Renal cortical epithelial cell (primary cell): ENCODE results near the gene SLC38A10. TPM values are rescaled to one million over a fixed set of nuclear protein-coding genes. Genes with fewer than 3 reads are reported as not detected.
"Not testable (repeated sequence)": the region's sequence is repeated elsewhere in the genome, so short reads cannot be mapped to it uniquely, and the experiment has no call there.

Experiments
- DNase-seq: peaks from one replicate; pipeline ENCODE4 v3.0.0-alpha.2; 2011; ENCODE audit warnings: low read depth
- total RNA-seq: library from RNA; depleted of rRNA; stranded (reverse); fragments of >200 nt; gene quantifications from 2 replicates; pipeline ENCODE4 v1.2.3, GENCODE V29; 2014

Gene SLC38A10
- total RNA-seq, 1 donor from 2014 or later = 127 TPM

DNA sequence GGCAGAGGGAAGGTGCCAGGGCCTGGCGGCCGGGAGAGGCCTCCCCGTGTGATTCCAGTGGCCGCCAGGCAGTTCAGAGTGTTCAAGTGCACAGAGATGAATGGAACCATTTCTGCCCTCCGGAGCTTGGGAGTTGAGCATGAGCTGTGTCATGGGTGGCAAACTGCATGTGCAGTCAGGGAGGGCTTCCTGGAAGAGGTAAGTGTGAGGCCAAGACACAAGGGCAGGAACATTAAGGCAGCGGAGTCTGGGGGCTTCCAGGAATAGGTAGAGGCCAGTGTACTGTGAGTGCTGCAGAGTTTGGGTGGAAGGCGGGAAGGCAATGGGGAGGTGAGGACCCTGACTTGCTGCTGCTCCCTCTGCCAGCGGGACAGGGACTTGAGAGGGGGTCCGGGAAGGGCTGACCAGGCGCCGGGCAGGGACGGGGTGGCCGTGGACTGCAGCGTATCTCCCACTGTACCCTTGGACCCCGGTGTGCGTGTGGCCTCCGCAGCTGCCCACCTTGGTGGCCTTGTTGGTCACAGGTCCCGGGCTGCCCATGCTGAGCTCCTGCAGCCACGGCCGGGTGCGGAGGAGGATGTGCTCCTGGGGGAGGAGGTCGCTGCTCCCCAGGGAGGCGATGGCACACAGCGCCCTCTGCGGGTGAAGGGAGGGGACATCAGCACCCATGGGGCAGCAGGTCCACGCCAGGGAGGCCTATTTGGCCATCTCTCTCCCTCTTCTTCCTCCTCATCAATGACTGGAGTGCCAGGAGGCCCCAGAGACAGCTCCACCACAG, 64.9 kb downstream of the SLC38A10 start:
- no peak for DNase-seq

DNA sequence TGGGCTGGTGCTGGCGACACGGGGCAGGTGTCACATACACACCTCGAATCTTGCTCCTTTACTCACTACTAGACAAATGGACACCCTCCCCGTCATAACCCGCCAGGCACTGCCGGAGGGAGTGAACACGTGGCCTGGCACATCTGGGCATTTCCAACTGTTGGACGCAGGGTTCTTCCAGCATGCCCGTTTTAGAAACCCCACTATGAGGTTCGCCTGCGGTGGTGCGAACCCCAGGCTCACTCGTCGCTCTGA, 65.5 kb downstream of the SLC38A10 start:
- no peak for DNase-seq

DNA sequence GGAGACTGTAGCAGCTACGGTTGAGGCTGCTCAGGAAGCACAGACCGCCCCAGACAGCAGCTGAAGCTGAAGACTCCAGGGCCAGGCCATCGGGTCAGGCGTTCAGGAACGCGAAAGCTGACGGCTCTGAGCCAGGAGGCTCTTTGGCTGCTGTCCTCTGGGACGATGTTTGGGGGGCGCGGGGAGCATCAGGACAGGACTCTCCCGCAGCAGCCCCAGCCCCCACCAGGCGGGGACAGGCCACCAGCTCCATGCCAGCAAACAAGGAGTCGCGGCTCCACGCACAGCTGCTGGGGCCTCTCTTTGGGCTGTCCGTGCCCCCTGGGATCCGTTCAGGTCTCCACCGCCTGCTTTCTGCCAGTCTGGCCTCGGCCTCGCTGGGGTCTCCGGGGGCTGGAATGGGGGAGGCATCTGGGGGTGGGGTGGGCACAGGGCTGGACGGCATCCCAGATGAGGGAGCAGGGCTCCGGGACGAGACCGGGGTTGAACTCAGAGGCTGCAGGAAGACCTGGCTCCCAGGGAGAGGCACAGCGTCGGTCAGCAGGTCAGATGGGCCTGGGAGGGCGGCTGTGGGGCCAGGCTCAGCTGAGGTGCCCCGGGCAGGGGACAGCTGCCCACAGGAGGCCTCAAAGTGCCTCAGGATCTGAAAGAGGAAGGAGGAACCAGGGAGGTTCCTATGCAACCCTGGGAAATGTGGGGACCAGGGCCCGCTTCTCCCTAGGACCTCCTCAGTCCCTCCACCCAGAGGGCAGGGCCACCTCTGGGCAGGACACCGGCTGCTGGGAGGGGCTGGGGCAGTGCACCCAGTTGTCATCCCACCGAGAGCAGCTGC, 66.1 kb downstream of the SLC38A10 start:
- DNase-seq = no peak

DNA sequence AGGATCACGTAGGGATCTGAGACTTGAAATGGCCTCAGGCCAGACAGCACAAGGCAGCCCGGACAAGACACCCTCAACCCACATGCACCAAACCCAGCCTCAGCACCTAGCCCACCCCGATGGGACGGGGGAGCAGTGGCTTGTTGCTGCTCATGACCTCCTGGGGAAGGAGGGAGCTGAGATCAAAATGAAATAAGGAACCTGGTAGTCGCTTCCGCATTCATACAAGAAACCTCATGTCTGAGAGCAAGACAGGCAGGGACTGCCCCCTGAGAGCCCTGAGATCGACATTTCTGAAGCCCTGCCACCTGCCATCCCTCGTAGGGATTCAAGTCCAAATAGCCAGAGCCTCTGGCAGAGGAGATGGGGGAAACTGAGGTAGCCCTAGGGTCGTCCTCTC, 66.7 kb downstream of the SLC38A10 start:
- DNase-seq = no peak

DNA sequence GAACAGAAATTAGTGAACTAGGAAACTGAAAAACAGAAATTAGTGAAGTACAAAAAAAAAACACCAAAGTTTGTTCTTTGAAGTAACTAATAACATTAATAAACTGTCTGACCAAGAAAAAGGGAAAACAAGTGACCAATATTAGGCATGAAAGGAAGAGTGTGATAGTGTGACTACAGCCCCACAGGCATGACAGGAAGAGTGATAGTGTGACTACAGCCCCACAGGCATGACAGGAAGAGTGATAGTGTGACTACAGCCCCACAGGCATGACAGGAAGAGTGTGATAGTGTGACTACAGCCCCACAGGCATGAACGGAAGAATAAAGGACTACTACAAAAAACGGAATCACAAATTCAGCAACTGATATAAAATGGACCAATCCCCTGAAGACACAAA, 67.5 kb downstream of the SLC38A10 start:
- DNase-seq = not testable (repeated sequence)

DNA sequence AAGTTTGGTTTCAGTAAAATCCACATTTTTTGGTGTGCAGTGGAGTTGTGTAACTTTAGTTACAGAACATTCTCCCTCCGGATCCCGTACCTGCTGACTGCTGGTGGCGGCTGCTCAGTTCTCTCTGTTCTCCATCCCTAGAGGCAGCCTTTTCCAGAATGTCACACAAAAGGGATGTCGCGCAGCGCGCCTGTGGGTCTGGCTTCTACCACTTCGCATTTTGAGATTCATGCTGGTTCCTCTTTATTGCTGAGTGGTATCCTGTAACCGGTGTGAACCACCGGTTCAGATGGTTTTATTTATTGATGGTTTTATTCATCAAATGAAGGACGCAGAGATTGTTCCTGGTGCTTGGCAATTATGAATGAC, 71.4 kb downstream of the SLC38A10 start:
- no peak for DNase-seq

DNA sequence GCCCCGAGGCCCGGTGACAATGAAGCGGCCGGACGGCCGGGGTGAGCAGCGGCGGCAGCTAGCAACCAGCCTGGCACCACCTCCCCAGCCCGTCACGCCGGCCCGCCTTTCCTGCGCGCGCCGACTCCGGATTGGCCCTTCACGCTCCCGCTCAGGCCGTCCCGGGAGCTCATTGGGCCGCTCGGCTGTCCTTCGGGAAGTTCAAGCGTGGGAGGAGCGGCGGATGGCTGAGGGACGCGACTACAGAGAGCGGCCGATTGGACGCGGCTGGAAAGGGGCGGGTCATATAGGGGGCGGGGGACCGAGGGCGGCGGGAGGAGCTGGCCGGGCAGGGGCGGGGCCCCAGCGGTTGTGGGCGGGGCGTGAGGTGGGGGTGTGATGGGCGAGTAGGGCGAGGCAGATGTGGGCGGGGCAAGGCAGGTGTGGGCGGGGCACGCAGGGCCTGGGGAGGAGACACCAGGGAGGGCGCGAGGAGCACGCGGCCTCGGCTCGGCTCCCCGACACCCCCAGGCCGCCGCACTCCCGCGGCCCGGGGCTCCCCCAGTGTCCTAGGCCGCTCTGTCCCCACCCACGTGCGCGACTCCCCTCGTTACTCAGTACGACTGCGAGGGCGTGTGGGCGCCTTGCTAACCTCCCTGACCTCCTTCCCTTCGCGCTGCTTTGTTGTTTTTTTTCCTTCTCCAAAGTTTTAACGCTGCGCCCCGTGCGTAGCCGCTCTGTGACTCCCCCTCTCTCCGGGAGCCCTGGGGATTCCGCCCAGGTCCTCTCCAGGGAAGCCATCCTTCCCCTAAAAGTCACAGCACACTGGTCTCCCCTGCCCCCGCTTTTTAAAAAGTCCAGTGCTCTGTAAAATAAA, 72.0 kb downstream of the SLC38A10 start, which contains the start of gene CEP131:
TSS of gene CEP131 (minus strand) at position 60 of the 856 bp plus-strand sequence. CDS start 2,909 bp downstream, outside the sequence.
- DNase-seq = peak; percentile 89

DNA sequence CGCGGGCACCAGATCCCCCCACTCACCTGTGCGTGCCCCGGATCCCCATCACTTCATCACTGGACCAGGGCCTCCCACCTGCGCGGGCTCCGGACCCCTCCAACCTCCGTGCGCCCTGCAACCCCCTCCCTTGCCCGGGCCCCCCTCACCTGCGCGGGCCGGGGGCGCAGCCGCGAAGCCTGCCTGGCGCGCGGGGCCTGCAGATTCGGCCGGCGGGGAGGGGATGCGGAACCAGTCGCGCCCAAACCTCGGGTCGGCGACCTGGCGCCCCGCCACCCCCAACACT, 72.5 kb downstream of the SLC38A10 start:
- no peak for DNase-seq

DNA sequence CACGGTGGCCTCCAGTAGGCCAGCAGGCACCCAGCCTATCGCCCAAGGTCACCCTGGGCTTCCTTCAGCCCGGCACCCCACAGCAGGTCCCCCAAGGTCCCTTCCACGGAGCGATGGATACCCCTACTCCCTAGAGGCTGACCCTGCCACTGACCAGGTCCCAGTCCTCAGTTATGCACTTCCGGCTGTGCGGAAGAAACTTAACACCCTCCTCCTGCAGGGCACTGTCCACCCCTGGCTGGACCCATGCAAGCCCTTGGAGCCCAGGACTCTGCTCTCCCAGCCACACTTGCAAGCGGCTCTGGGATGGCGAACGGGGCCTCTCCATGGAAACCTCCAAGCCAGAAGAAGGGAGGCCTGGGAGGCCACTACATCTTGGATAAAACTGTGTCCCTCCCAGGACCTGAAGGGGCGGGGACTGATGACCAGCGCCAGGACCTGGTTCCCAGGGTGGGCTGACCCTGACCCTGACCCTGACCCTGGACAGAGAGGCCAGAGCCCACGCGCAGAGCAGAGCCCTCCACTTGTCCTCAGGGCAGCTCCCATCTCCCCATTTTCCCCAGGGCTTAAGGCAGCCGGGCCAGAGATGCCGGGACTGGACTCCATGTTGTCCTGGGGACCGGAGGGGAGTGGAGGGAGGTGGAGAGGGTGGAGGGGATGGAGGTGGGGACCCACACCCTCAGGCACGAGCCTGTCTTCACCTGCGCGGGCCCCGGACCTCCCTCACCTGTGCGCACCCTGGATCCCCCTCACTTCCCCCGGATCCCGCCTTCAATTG, 73.1 kb downstream of the SLC38A10 start:
- no peak for DNase-seq

DNA sequence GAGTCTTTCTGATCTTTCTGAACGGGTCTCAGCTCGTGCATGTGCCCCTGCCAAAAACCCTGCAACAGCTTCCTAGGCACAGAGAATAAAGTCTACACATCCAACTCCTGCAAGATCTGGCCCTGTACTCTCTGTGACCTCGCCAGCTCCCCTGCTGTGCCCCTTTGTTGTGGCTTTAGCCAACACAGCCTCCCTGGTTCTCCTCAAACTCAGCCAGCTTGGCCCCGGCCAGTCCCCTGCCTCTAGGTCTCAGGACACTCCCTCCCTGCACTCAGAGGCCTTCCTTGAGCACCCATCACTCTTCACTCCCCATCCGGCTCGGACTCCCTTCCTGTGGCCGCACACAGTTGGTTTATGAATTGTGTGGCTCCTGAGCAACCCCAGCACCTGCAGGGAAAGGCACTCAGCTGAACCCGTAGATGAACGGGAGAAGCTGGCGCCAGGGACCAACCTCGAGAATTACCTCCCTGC, 73.7 kb downstream of the SLC38A10 start:
- no peak for DNase-seq

DNA sequence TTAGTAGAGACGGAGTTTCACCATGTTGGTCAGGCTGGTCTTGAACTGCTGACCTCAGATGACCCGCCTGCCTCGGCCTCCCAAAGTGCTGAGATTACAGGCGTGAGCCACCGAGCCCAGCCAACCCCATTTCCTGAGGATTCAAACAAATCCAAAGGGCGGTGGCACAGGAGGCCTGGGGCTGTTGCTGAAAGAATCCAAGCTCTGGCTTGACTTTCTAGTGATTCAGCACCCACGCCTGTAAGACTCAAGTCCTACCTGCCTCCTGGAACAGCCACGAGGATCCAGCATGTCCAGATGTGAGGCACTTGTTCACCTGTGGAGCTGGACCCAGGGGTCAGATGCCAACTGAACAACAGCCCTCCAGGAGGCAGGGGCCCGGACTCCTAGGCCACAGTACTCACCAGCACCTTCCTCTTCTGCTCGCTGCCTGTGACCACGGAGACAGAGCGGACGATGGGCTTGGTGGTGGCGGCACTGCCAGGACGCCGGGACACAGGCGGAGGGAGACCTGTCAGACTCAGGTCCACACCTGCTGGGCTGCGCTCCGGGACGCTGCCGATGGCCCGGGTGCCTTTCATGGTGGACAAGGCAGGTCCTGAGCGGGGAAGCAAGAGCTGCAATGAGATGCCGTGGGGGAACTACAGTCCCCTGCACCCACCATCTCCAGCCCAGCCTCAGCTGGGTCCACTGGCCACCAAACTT, 75.5 kb downstream of the SLC38A10 start:
- DNase-seq = no peak

DNA sequence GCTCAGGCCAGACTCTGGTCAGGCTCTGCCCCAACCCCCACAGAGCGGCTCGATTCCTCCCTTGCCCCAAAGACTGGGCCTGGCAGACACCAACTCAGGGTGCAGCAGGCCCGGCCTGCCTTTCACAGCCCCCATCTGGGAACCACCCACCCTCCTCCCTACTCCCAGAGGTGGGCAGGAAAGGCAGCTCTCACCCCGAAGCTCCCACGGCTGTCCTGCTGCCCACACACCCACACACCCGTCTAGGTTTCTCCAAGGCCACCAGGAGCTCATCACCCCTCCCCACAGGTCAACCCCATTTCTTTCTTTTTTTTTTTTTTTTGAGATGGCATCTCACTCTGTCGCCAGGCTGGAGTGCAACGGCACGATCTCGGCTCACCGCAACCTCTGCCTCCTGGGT, 76.1 kb downstream of the SLC38A10 start:
- no peak for DNase-seq

DNA sequence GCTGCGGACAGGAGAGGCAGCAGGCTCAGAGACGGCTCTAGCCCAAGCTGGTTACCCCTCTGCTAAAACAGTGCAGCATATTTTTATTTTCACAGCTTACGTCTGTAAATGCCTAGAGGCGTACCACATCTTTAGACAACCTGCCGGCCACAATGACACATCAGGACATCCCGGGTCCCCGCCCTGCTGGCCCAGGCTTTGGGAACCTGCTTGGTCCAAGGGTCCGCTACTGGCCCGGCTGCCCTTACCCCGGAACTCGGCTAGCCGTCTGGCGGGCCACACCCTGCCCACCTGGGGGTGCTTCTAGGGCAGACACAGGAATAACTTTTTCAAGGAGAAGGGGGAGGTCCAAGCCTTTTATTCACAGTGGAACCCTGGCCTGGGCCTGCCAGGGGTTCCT, 76.6 kb downstream of the SLC38A10 start:
- no peak for DNase-seq

DNA sequence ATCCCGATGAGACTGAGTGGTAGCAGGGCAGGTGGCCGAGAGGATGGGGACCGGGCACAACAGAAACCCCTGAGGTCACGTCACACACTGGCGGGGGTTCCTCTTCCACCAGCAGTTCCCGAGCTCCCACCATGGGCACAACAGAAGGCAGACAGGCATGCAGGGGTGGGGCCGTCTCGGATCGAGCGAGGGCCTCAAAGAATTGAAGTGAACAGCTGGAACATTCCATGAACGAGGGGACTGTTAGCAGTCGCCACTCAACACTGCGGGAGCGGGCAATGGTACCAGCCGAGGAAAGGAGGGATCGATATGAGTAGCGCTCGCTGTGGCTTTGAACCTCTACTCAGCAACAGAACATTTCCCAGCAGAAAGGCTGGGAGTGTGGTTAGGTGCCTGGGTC, 77.6 kb downstream of the SLC38A10 start:
- no peak for DNase-seq

DNA sequence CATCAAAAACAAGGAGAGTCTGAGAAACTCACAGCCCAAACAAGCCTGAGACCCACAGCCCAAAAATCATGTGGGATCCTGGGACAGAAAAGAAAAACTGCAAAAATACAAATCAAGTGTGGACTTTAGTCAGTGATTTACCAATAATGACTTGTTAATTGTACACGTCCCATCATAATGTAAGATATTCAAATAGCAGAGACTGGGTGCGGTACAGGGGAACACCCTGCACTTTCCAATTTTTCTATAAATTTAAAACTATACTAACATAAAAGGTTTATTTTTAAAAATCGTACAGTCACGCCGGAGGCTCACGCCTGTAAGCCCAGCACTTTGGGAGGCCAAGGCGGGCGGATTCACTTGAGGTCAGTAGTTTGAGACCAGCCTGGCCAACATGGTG, 81.1 kb downstream of the SLC38A10 start:
- DNase-seq = no peak

DNA sequence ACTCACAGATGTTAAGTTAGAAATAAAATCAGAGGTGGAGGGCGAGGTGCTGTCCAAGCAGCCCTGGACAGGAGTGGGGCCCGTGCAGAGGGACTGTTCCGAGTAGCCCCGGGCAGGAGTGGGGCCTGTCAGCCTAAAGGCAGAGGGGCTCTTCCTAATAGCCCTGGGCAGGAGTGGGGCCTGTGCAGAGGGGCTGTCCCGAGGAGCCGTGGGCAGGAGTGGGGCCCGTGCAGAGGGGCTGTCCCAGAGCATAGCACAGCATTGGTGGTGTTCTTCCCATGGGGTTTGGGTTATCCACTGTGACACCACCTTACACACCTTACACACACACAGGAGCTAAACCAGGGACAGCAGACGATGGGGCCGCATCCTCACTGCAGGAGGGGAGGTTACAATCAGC, 82.7 kb downstream of the SLC38A10 start:
- no peak for DNase-seq

DNA sequence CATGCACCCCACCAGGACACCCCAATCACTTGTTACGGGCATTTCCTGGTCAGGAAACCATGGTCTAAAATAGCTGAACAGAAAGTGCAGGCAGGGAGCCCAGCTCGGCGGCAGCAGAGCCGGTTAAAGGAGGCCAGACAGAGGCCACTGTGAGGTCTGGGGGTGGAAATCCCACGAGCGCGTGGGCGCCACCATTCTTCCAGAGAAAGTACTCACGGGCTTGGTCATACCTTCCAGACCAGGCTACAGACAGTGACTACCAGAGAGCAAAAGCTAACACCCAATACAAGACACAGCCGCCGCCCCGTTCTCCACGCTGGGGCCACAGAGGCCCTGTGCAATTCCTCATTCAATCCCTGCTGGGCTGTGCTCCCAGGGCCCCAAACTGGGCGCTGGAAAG, 84.2 kb downstream of the SLC38A10 start:
- DNase-seq = no peak

DNA sequence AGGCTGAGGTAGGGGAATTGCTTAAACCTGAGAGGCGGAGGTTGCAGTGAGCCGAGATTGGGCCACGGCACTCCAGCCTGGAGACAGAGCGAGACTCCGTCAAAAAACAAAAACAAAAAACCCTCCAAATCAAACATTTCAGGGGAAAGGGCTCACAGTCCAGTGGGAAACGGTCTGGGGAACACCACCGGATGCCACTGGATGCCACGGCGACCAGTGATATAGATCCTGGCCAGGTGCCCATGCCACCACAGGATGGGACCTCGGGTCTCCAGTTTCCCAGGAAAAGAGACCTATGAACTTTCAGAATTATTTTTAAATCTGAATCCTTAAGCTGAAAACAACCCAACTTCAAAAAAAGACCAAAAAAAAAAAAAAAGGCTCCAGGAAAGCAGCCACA, 84.6 kb downstream of the SLC38A10 start:
- no peak for DNase-seq

DNA sequence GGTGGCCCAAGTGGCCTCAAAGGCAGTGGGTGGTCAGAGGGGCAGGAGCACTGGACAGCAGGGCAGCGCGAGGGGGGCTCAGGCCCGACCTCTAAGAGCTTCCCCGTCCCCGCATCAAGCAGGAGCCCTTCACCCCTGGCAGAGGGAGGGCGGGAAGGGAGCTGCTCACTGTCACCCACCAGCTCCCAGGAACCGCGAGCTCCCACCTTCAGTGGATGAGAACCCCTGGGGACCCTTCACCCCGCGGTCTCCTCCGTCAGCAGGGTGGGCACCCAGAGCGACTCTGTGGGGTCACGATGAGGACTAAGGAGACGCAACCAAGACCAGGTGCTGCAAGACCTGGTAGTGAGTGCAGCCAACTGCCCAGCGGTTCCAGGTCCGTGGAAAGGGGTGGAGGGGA, 86.0 kb downstream of the SLC38A10 start:
- DNase-seq = no peak

DNA sequence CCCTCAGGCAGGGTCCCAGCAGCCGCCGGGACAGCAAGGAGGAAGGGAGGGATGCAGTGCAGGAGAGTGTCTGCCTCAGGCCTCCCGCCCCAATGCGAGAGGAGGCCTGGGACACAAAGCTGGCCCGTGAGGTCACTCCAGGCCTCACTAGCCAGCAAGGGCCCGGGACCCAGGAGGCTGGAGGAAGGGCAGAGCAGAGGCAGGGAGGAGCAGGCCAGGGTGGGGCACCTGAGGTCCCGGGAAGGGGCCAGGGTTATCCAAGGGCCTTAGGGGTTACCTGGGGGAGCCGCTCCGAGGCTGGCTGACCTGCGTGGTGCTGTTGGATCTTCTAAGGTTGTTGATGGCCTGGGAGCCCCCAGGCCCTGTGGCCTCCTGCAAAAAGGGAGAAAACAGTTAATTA, 86.5 kb downstream of the SLC38A10 start:
- no peak for DNase-seq
